GM12864 (cell line): ENCODE results near the gene C1QTNF9B.

Experiments used
- DNase-seq: peaks from one replicate; pipeline ENCODE4 v3.0.0-alpha.2; 2011; ENCODE audit warnings: low read depth
- H3K4me3 ChIP-seq: 2 replicates; pipeline ENCODE4 v1.5.1; 2011; ENCODE audit warnings: mild to moderate bottlenecking, low read depth, low read length, control low read depth
- CTCF ChIP-seq: IDR thresholded peaks from 2 replicates; pipeline ENCODE4 v1.5.1; 2011; ENCODE audit warnings: low read depth, mild to moderate bottlenecking, moderate library complexity, low read length, control low read depth, inconsistent platforms; ENCODE audit errors: missing control alignments

Gene C1QTNF9B

DNA sequence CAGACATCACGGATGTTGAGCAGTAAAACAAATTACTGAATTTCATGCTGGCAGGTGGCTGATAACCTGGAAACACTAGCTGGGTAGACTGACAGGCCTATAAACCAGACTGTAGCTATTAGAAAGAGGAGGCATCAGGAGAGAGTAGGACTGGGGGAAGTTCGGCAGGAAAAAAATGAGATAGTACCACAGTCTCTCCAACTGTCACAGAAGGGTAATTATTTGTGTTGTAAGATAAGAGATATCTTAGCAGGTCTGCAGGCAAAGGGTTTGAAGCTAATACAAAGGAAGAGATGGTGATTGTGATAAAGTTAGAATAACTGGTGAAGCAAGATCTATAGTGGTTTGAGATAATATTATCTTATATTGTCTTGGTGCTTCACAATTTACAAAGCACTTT is 49.8 kb downstream of the C1QTNF9B start:
- no peak for DNase-seq
- TF ChIP-seq CTCF, result no peak
- H3K4me3 ChIP-seq, result no peak overlapping the region

DNA sequence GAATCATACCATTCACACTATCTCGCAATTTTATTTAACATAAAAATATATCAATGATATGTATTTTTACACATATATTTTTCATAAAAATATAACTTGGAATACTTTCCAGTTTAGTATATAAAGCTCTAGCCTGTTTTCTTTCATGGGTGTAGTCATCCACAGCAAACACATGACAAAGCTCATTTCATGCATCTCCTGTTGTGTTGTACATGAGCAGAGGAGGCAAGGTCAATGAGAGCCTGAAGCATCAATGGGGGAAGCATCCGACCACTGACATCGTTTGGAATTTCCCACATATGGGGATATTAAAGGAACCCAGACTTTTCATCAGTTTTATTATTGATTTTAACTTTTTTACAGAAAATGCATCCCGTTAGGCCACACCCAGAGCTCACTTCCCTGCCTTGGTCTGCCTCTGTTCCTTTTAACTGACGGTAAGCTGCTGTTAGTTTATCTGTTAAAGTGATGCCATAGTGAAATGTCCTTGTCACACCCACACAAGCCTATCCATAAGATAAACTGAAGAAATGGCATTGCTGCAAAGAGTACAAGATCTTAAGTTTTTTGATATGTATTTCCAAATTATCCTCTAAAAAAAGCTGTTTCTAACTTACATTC is 52.1 kb downstream of the C1QTNF9B start:
- DNase-seq, result no peak
- TF ChIP-seq CTCF, result no peak
- H3K4me3 ChIP-seq, result peak overlapping the region; percentile 16; the same call in 1 of the 2 replicates

- TF ChIP-seq CTCF, result no peak
- no peak overlapping the region for H3K4me3 ChIP-seq
These were observed 53.2 kb downstream of the C1QTNF9B start for GRCh38 chr13:23844132-23844531.

GRCh38 chr13:23843436-23843835 is 53.9 kb downstream of the C1QTNF9B start:
- no peak for DNase-seq
- TF ChIP-seq CTCF, result no peak
- H3K4me3 ChIP-seq, result no peak overlapping the region

More at GRCh38 chr13:23844132-23844531, 53.2 kb downstream of the C1QTNF9B start:
- DNase-seq, result no peak

GRCh38 chr13:23842406-23842805 is 54.9 kb downstream of the C1QTNF9B start:
- no peak overlapping the region for H3K4me3 ChIP-seq
- no peak for TF ChIP-seq CTCF
- no peak for DNase-seq
